Measurements from ENCODE around the gene SNX19. TPM values are rescaled to one million over a fixed set of nuclear protein-coding genes. Genes with fewer than 3 reads are reported as not detected.

SNX19 gene
- total RNA-seq, 1 experiment from 2014 or later, result 34.4 TPM

GRCh38 chr11:130915603-130916237 is 559 bp downstream of the SNX19 start:
- H2BK5ac ChIP-seq (ENCODE audit: insufficient read length, low read length), result no peak overlapping the region
- Mint-ChIP-seq H3K4me1 (peaks cover 23 to 32% of the 10 kb centered on the region in 2 experiments), H3K27me3 (ENCODE audit: low read depth) (peaks cover 21% of the 10 kb centered on the region), H3K4me3 (peak overlapping the region; percentile 79 to 84), H3K36me3 (ENCODE audit: insufficient read depth in 1 of 3, low read depth in 3 of 3) (peaks cover 7 to 31% (median 30%) of the 10 kb centered on the region in 3 experiments; a peak in 6 of 7 replicates), H3K9me3 (peaks cover 0 to 3% of the 10 kb centered on the region in 2 experiments; a peak in 2 of 5 replicates), H3K27ac (no peak overlapping the region)
- H2BK20ac ChIP-seq (ENCODE audit: low read depth, low read length, poor library complexity, severe bottlenecking), result no peak overlapping the region
- no peak overlapping the region for H3K23ac ChIP-seq (ENCODE audit: insufficient read length, low read depth, low read length)
- no peak overlapping the region for H3K14ac ChIP-seq (ENCODE audit: insufficient read depth, low read length)
- H4K20me1 ChIP-seq (ENCODE audit: control insufficient read depth, insufficient read depth, insufficient read length), result no peaks in the 10 kb centered on the region
- H3K4me1 ChIP-seq (ENCODE audit: insufficient read depth, low read length), result peaks cover 5% of the 10 kb centered on the region; the same call in 1 of the 2 replicates
- no peak overlapping the region for H2AFZ ChIP-seq (ENCODE audit: low read length)
- peak overlapping the region; percentile 85 for H3K4me2 ChIP-seq (ENCODE audit: insufficient read depth, insufficient read length, low read length)
- TF ChIP-seq, protein P1, sequence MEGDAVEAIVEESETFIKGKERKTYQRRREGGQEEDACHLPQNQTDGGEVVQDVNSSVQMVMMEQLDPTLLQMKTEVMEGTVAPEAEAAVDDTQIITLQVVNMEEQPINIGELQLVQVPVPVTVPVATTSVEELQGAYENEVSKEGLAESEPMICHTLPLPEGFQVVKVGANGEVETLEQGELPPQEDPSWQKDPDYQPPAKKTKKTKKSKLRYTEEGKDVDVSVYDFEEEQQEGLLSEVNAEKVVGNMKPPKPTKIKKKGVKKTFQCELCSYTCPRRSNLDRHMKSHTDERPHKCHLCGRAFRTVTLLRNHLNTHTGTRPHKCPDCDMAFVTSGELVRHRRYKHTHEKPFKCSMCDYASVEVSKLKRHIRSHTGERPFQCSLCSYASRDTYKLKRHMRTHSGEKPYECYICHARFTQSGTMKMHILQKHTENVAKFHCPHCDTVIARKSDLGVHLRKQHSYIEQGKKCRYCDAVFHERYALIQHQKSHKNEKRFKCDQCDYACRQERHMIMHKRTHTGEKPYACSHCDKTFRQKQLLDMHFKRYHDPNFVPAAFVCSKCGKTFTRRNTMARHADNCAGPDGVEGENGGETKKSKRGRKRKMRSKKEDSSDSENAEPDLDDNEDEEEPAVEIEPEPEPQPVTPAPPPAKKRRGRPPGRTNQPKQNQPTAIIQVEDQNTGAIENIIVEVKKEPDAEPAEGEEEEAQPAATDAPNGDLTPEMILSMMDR (conservative IDR thresholded peaks at IDR 0.05), result no peak
- no peak overlapping the region for H4K5ac ChIP-seq (ENCODE audit: insufficient read length, low read depth, low read length)
- H3K27ac ChIP-seq (ENCODE audit: insufficient read length, low read depth, low read length), result no peak overlapping the region
- H3K79me2 ChIP-seq (ENCODE audit: insufficient read depth, low read length), result no peaks in the 10 kb centered on the region; the same call in 1 of the 2 replicates
- no peak overlapping the region for H2BK15ac ChIP-seq (ENCODE audit: low read depth, low read length)
- H3K9ac ChIP-seq (ENCODE audit: extremely low read depth, insufficient read length, low read length), result peak overlapping the region; percentile 48
- no peak overlapping the region for H4K91ac ChIP-seq (ENCODE audit: insufficient read length, low read depth, low read length)
- no peak for DNase-seq
- H2BK120ac ChIP-seq (ENCODE audit: low read depth, low read length, poor library complexity, severe bottlenecking), result no peak overlapping the region
- no peak overlapping the region for H3K56ac ChIP-seq (ENCODE audit: insufficient read length, low read depth, low read length)
- H3K79me1 ChIP-seq (ENCODE audit: insufficient read depth, low read depth, low read length, poor library complexity, severe bottlenecking), result no peaks in the 10 kb centered on the region
- H3K9me3 ChIP-seq (ENCODE audit: control insufficient read depth, low read depth, low read length), result no peaks in the 10 kb centered on the region
- no peak overlapping the region for H3K4ac ChIP-seq (ENCODE audit: low read depth, low read length)
- no peak overlapping the region for H2AK5ac ChIP-seq (ENCODE audit: insufficient read length, low read length)
- no peak overlapping the region for H2BK12ac ChIP-seq (ENCODE audit: insufficient read length, low read depth, low read length)
- no CpG with 5 or more reads among the region's 21 CpGs for WGBS (ENCODE audit: extremely low coverage, insufficient read length, low lambda C conversion rate)
- no peak overlapping the region for H3T11ph ChIP-seq (ENCODE audit: low read length)
- no peak overlapping the region for H4K8ac ChIP-seq (replicated peaks; ENCODE audit: insufficient read length, low read depth, low read length)
- H3K27me3 ChIP-seq (ENCODE audit: insufficient read depth, low read length), result no peaks in the 10 kb centered on the region; the same call in 1 of the 2 replicates
- peaks cover 8% of the 10 kb centered on the region for H3K23me2 ChIP-seq (ENCODE audit: insufficient read length, low read depth, low read length, poor library complexity, severe bottlenecking)
- no peak overlapping the region for H3K18ac ChIP-seq (ENCODE audit: insufficient read length, low read depth, low read length)

All from H9 (cell line).